SH-SY5Y (cell line): ENCODE measurements around the gene RNLS.

ENCODE experiments used
- GATA2 ChIP-seq: IDR thresholded peaks from 2 replicates; pipeline ENCODE4 v1.6.1; 2011; ENCODE audit warnings: mild to moderate bottlenecking, low read depth, low read length
- GATA3 ChIP-seq: IDR thresholded peaks from 2 replicates; pipeline ENCODE4 v1.6.1; 2011; ENCODE audit warnings: low read depth, mild to moderate bottlenecking, low read length, moderate library complexity

Gene RNLS

GRCh38 chr10:88262591-88263234 is 320.4 kb downstream of the RNLS start:
- TF ChIP-seq GATA2 (no peak), GATA3 (no peak)

GRCh38 chr10:88261152-88261551 is 322.0 kb downstream of the RNLS start:
- TF ChIP-seq GATA2, result no peak
- TF ChIP-seq GATA3, result no peak

- TF ChIP-seq GATA3, result no peak
- no peak for TF ChIP-seq GATA2
Observed at GRCh38 chr10:88260329-88261051, 322.6 kb downstream of the RNLS start.

- TF ChIP-seq GATA2 (no peak), GATA3 (no peak)
Observed at GRCh38 chr10:88259381-88259780, 323.7 kb downstream of the RNLS start.

- TF ChIP-seq GATA3 (no peak), GATA2 (no peak)
Observed at GRCh38 chr10:88256886-88257285, 326.2 kb downstream of the RNLS start.

GRCh38 chr10:88256013-88256680 is 327.0 kb downstream of the RNLS start:
- TF ChIP-seq GATA2 (no peak), GATA3 (no peak)

GRCh38 chr10:88254091-88254490 is 329.0 kb downstream of the RNLS start:
- TF ChIP-seq GATA3, result no peak
- no peak for TF ChIP-seq GATA2

GRCh38 chr10:88253622-88254021 is 329.5 kb downstream of the RNLS start:
- no peak for TF ChIP-seq GATA2
- TF ChIP-seq GATA3, result no peak

- TF ChIP-seq GATA2 (no peak), GATA3 (no peak)
Observed at GRCh38 chr10:88253128-88253527, 330.0 kb downstream of the RNLS start.

- TF ChIP-seq GATA2 (no peak), GATA3 (no peak)
Observed at GRCh38 chr10:88249450-88249849, 333.7 kb downstream of the RNLS start.

GRCh38 chr10:88246675-88247074 is 336.4 kb downstream of the RNLS start:
- no peak for TF ChIP-seq GATA3
- no peak for TF ChIP-seq GATA2

- no peak for TF ChIP-seq GATA2
Observed at GRCh38 chr10:88245974-88246511, 337.1 kb downstream of the RNLS start.

- no peak for TF ChIP-seq GATA2
Observed at GRCh38 chr10:88244781-88245625, 338.1 kb downstream of the RNLS start.
